ENCODE measurements around the gene EPOP.

DNA sequence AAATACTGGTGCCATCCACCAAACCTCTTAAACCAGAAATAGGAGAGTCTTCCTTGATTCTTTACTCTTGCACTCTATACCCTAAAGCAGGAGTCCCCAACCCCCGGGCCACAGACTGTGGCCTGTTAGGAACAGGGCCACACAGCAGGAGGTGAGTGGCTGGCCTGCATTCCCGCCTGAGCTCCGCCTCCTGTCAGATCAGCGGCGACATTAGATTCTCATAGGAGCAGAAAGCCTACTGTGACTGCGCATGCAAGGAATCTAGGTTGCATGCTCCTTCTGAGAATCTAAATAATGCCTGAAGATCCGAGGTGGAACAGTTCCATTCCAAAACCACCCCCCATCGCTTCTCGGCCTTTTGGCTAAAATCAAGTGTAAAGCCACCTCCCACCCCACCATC lies 38.7 kb downstream of the EPOP start:
- TF ChIP-seq, protein P1, sequence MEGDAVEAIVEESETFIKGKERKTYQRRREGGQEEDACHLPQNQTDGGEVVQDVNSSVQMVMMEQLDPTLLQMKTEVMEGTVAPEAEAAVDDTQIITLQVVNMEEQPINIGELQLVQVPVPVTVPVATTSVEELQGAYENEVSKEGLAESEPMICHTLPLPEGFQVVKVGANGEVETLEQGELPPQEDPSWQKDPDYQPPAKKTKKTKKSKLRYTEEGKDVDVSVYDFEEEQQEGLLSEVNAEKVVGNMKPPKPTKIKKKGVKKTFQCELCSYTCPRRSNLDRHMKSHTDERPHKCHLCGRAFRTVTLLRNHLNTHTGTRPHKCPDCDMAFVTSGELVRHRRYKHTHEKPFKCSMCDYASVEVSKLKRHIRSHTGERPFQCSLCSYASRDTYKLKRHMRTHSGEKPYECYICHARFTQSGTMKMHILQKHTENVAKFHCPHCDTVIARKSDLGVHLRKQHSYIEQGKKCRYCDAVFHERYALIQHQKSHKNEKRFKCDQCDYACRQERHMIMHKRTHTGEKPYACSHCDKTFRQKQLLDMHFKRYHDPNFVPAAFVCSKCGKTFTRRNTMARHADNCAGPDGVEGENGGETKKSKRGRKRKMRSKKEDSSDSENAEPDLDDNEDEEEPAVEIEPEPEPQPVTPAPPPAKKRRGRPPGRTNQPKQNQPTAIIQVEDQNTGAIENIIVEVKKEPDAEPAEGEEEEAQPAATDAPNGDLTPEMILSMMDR (IDR thresholded peaks at IDR 0.05 in 4 of 5, conservative IDR thresholded peaks at IDR 0.05 in 1 of 5), result no peak
- no peak for TF ChIP-seq POLR2A (IDR thresholded peaks at IDR 0.05)

All from gastrocnemius medialis (tissue), 4 donors.